Inflammatory macrophage treated with lipopolysaccharide for 1 hour (primary cell): ENCODE measurements around the gene DAP.
"Not testable (repeated sequence)": the region's sequence is repeated elsewhere in the genome, so short reads cannot be mapped to it uniquely, and the experiment has no call there.

Experiments used
- DNase-seq, 2 donors: peaks; one replicate each; pipeline ENCODE4 v3.0.0-alpha.2; 2020 to 2022

The DAP gene

GRCh38 chr5:10734037-10734709, 26.9 kb downstream of the DAP start:
- no peak for DNase-seq

- no peak for DNase-seq
Observed at GRCh38 chr5:10733426-10733825, 27.6 kb downstream of the DAP start.

- peak; percentile 43 to 50 for DNase-seq
Observed at GRCh38 chr5:10731913-10732312, 29.1 kb downstream of the DAP start.

- no peak for DNase-seq
Observed at GRCh38 chr5:10730043-10730351, 31.0 kb downstream of the DAP start.

- DNase-seq: no peak
Observed at GRCh38 chr5:10729320-10730042, 31.6 kb downstream of the DAP start.

- no peak for DNase-seq
Observed at GRCh38 chr5:10728679-10729078, 32.4 kb downstream of the DAP start.

- DNase-seq: no peak
Observed at GRCh38 chr5:10727861-10728260, 33.2 kb downstream of the DAP start.

- no peak for DNase-seq
Observed at GRCh38 chr5:10726913-10727517, 34.0 kb downstream of the DAP start.

GRCh38 chr5:10726179-10726912, 34.7 kb downstream of the DAP start:
- no peak for DNase-seq

- DNase-seq: no peak
Observed at GRCh38 chr5:10725636-10726035, 35.4 kb downstream of the DAP start.

GRCh38 chr5:10724781-10725507, 36.1 kb downstream of the DAP start:
- DNase-seq: no peak

- DNase-seq: no peak
Observed at GRCh38 chr5:10723514-10723913, 37.5 kb downstream of the DAP start.

- DNase-seq: not testable (repeated sequence)
Observed at GRCh38 chr5:10720766-10721165, 40.3 kb downstream of the DAP start.

- DNase-seq: no peak
Observed at GRCh38 chr5:10719965-10720364, 41.1 kb downstream of the DAP start.

- DNase-seq: not testable (repeated sequence)
Observed at GRCh38 chr5:10718617-10719016, 42.4 kb downstream of the DAP start.

GRCh38 chr5:10716825-10717224, 44.2 kb downstream of the DAP start:
- not testable (repeated sequence) for DNase-seq

GRCh38 chr5:10715605-10716290, 45.3 kb downstream of the DAP start:
- DNase-seq: no peak

- no peak for DNase-seq
Observed at GRCh38 chr5:10712574-10713366, 48.3 kb downstream of the DAP start.

- no peak for DNase-seq
Observed at GRCh38 chr5:10711562-10711961, 49.5 kb downstream of the DAP start.

- DNase-seq: no peak
Observed at GRCh38 chr5:10710513-10711128, 50.4 kb downstream of the DAP start.

- DNase-seq: no peak
Observed at GRCh38 chr5:10709933-10710332, 51.1 kb downstream of the DAP start.
